ENCODE measurements around the gene ASIC1.
A peak's percentile ranks its signal among the peaks of the same experiment; 100 is the strongest.

ASIC1 gene

GRCh38 chr12:50085615-50086072 is 28.2 kb downstream of the ASIC1 start:
- ATAC-seq: no peak

DNA sequence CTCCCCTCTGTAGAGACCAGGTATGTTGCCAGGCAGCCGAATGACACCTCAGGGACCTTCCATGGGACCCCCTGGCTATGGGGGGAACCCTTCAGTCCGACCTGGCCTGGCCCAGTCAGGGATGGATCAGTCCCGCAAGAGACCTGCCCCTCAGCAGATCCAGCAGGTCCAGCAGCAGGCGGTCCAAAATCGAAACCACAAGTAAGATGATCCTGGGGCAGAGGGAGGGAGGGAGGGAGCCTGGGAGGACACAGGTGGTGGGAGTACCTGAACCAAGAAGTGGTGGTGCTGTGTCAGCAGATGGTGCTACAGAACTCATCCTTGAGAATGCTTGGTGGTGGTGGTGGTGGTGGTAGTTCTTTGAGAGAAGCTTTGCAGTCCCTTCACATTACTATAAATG is 28.8 kb downstream of the ASIC1 start:
- no peak for ATAC-seq

DNA sequence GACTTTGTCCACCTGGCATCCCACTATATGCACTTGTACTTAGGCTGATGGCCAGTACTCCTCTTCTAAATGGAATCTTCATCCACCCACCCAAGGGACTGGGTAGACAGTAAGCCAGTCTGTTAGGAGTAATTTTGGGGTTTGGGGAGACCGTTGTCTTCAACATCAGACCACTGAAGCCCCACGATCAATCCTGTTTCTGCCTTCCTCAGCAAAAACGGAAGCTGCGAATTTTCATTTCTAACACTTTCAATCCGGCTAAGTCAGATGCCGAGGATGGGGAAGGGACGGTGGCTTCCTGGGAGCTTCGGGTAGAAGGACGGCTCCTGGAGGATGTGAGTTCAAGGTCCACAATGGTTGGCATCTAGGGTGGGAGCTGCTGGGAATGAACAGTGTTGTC is 29.8 kb downstream of the ASIC1 start:
- no peak for ATAC-seq

GRCh38 chr12:50087995-50088394 is 30.6 kb downstream of the ASIC1 start:
- no peak for ATAC-seq

- ATAC-seq: peak in 1 of 2 donors; percentile 41
Measured at GRCh38 chr12:50088577-50089335, 31.4 kb downstream of the ASIC1 start.

GRCh38 chr12:50089730-50090129 is 32.3 kb downstream of the ASIC1 start:
- ATAC-seq: no peak

- no peak for ATAC-seq
Measured at GRCh38 chr12:50090391-50090790, 33.0 kb downstream of the ASIC1 start.

GRCh38 chr12:50097952-50098351 is 40.6 kb downstream of the ASIC1 start:
- ATAC-seq: no peak

DNA sequence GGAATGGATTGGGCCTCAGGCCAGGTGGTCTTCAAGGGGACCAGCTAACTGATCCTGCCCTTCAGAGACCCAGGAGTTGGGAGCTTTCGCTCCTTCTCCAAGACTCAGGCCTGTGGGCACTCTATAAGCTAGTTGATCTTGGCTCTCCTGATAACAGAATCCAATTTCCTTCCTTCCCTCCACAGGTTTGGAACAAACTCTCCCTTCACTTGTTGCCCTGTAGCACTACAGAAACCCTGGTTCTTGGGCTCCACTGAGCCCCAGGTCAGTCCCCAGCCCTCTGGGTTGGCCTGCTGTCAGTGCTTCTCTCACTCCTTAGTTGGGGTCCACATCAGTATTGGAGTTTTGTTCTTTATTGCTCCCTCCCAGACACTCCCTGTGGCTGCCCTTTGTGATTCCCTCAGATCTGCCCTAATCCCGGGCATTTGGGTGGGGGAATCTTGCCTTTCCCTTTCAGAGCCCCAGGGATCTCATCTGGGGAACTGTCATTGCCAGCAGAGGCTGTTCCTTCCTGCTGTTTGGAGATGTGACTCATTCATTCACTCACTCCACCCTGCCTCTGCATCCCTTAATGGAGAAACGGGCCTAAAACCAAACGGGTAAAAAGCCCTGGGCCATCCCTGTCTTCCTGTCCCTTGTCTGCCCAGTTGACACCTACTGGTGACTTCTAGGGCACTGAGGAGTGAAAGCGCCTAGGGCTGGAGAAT is 42.1 kb downstream of the ASIC1 start:
- no peak for ATAC-seq

DNA sequence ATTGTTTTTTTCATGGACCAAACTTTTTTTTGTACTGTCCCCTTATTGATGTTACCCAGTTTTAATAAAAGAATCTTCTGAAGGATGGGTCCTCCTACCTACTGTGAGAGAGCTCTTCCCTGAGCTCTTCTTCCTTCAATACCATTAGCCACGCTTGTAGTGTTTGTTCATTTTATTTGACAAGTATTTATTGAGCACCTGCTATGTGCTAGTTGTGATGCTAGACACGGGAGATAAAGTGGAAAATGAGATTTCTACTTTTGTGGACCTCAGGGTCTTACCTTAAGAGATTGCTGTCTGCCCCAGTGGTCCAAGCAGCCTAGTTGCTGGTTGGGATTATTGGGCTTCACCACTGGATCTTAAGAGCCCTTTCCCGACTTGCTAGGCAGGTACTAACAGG is 43.2 kb downstream of the ASIC1 start:
- ATAC-seq: no peak

DNA sequence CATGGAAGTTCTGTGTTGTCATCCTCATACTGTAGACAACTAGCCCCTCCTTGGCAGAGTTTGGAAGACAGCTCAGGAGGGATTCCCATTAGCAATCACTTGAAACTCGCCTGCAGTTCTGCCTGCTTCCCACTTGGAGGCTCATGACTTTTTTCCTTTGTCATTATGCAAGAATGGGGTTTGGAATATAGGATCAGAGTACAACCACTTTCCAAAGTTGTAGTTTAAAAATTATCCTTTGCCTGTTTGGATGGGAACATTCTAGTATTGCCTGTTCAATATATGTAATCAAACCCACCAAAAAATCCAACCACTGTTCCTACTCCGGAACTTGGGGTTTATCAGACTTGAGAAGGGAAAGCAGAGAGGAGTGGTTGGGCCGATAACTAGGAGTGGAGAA is 44.3 kb downstream of the ASIC1 start:
- ATAC-seq: no peak

DNA sequence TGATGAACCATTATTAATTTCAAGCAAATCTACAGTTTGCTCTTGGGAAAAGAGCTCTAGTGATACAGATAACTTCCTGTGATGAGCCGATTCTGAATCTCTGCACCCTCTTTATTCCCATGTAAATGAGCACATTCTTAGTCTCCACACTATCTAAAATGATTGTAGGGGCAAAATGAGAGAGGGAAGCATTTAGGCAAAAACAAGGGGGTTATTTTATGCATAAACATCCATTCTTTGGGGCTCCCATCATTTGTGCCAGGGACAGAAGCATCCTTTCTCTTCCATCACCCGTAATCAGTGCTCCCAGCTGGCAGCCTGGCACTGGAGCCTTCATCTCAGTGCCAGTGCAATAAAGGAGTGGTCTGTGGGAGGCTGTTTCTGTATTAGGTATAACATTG is 44.7 kb downstream of the ASIC1 start:
- no peak for ATAC-seq

- ATAC-seq: no peak
Measured at GRCh38 chr12:50102646-50103309, 45.4 kb downstream of the ASIC1 start.

DNA sequence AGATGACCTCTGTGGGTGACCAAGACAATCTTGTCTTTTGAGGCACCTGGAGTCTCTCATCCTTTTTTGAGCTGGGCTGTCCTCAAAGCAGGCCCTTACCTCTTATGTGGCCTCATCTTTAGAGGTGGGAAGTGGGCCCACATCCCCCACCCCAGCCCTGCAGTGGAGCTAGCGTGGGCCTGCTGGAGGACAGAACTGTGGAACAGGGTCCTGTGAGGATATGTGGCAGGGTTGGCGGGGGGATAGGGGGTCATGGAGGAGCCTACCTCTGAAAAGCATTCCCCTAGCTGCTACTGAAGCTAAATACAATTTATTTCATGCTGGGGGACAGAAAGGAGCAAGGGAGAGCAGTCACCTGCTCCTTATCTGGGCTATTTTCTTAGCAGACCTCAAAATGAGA is 46.0 kb downstream of the ASIC1 start:
- ATAC-seq: no peak

GRCh38 chr12:50103767-50104321 is 46.4 kb downstream of the ASIC1 start, which contains the start of gene GPD1:
GPD1 (plus strand) TSS chr12:50104008; CDS start chr12:50104051, 43 bp downstream.
- peak; percentile 34 to 60 for ATAC-seq

DNA sequence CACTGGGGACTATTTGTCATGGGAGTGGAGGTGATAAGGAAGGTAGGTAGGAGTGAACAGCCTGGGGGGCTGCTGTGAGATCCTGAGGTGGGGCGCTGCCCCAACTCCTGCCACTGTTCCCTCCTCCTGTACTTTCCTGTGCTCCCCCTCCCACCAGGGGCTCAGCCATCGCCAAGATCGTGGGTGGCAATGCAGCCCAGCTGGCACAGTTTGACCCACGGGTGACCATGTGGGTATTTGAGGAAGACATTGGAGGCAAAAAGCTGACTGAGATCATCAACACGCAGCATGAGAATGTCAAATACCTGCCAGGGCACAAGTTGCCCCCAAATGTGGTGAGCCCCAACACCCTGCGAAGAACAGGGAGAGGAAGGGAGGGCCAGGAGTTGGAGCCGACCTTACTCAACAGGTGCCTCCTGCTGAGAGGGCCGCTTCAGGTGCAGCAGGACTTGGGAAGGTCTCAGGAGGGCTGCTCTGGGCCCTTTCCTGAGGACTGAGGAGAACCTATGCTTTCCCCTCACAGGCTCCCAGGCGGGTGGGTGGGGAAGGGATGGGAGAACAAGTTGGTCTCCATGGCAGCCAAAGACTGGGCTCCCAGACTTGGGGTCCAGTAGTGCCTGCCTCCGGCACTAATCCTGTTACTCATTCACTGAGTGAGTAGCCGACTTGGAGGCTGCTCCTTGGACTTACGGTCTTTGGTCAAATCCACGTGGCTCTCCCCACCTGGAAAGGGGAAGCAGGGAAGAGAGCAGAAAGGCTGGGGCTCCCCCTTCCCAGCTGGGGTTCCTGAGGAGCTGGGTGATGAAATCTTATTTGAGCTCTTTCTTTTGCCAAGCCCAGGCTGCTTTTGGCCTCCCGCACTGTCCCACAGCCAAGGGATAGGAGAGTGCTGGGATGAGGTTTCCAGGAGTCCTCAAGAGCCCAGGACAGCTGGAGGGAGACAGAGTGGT is 47.3 kb downstream of the ASIC1 start:
- ATAC-seq: no peak

DNA sequence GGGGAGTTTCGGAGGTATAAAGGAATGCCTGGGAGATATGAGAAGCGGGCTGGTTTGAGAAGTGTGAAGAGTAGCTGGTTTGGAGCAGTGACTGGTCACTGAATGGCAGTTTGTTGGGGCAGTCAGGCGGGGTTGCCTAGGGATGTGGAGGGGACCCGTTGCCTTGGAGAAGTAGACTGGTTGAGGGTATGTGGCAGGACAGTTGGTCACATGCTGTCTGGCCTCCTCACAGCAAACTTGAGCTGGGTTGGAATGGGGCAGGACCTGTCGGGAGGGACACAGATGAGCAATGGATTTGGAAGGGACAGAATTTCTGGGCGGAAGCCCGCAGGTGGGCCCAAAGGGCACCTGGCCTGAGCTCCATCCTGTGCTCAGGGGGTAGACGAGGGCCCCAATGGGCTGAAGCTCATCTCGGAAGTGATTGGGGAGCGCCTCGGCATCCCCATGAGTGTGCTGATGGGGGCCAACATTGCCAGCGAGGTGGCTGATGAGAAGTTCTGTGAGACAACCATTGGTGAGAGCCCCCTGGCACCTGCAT is 48.6 kb downstream of the ASIC1 start:
- ATAC-seq: no peak

DNA sequence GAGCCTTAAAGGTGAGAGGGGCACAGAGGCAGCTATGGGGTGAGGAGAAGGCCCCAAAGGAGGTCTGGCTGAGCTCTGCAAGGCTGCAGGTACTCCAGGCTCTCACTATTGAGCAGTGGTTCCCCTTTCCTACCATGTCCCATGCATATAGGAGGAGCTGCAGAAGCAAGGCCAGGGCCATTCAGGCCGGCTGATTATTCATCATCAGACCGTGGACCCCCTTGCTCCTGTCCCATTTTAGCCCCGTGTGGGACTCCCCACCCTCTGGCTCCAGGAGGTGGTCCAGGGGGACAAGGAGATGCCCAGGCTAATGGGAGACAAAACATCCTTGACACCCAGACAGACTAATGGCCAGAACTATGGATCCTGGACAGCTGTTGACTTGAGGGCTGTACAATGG is 49.5 kb downstream of the ASIC1 start:
- no peak for ATAC-seq

- ATAC-seq: no peak
Measured at GRCh38 chr12:50107416-50108268, 50.2 kb downstream of the ASIC1 start.

DNA sequence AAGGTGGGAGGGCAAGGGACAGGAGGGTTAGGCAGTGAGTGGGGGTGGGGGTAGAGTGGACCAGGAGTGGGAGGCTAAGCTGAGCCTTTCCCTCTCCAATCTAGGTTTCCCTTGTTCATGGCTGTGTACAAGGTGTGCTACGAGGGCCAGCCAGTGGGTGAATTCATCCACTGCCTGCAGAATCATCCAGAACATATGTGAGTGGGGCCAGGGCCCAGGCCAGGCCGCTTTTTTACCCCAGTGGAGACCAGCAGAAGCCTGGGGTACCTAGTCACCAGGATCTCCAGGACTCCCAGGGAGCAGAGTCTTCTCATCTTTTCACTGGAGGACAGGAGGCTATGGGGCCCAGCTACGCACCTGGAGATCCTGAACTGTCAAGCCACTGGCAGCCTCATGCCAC is 51.9 kb downstream of the ASIC1 start:
- no peak for ATAC-seq

Data from activated CD4-positive, CD25-positive, alpha-beta regulatory T cell treated with anti-CD3 and anti-CD28 coated beads, Interleukin-2, amount 50 U/mL, for 24 hours (primary cell).